Thyroid gland (tissue), 4 donors: ENCODE measurements around the gene HOXD10.

Experiments
- POLR2A ChIP-seq, 2 donors: fragments of 450-650 bp; IDR thresholded peaks; one replicate each; pipeline ENCODE4 v1.6.1; 2017; ENCODE audit warnings: antibody characterized with exemption in 2 of 2, mild to moderate bottlenecking in 2 of 2, moderate library complexity in 1 of 2
- TF ChIP-seq, protein P1 (sequence below), 6 experiments: fragments of 200-600 bp in 3 of 6; fragments of 450-650 bp in 3 of 6; sonication (generic) in 3 of 6; IDR thresholded peaks; one replicate each; pipeline ENCODE4 v1.5.1; 2016 to 2019; ENCODE audit warnings: antibody characterized with exemption in 6 of 6, mild to moderate bottlenecking in 2 of 6, inconsistent platforms in 1 of 6, moderate library complexity in 1 of 6

DNA sequence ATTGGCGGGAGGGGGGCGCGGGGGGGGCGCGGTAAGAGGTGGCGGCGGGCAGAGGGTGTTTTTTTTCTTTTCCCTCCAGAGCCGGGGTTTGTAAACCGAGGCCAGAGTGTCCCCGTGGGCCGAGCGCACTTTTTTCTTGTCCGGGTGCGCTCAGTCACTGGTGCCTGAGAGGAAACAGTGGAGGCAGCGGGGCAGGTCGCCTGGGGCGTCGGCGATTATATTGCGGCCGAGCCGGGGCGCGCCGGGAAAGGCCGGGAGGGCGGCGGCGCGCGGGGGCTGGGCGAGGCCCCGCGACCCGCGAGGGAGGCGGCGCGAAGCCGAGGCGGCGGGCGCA lies 13.2 kb downstream of the HOXD10 start:
- TF ChIP-seq, protein P1, sequence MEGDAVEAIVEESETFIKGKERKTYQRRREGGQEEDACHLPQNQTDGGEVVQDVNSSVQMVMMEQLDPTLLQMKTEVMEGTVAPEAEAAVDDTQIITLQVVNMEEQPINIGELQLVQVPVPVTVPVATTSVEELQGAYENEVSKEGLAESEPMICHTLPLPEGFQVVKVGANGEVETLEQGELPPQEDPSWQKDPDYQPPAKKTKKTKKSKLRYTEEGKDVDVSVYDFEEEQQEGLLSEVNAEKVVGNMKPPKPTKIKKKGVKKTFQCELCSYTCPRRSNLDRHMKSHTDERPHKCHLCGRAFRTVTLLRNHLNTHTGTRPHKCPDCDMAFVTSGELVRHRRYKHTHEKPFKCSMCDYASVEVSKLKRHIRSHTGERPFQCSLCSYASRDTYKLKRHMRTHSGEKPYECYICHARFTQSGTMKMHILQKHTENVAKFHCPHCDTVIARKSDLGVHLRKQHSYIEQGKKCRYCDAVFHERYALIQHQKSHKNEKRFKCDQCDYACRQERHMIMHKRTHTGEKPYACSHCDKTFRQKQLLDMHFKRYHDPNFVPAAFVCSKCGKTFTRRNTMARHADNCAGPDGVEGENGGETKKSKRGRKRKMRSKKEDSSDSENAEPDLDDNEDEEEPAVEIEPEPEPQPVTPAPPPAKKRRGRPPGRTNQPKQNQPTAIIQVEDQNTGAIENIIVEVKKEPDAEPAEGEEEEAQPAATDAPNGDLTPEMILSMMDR (IDR thresholded peaks at IDR 0.05) = no peak
- no peak for TF ChIP-seq POLR2A (IDR thresholded peaks at IDR 0.05)
